Islet precursor cell (in vitro differentiated cells): ENCODE results near the gene ZNG1C.
"Not testable (repeated sequence)": the region's sequence is repeated elsewhere in the genome, so short reads cannot be mapped to it uniquely, and the experiment has no call there.

Experiments used
- DNase-seq: peaks from one replicate; pipeline ENCODE4 v3.0.0-alpha.2; 2018

ZNG1C gene

GRCh38 chr9:68241683-68242082 is at the start of gene ZNG1C:
TSS of gene ZNG1C (plus strand) at chr9:68241983. CDS start at chr9:68242032, 49 bp downstream.
- DNase-seq = not testable (repeated sequence)

DNA sequence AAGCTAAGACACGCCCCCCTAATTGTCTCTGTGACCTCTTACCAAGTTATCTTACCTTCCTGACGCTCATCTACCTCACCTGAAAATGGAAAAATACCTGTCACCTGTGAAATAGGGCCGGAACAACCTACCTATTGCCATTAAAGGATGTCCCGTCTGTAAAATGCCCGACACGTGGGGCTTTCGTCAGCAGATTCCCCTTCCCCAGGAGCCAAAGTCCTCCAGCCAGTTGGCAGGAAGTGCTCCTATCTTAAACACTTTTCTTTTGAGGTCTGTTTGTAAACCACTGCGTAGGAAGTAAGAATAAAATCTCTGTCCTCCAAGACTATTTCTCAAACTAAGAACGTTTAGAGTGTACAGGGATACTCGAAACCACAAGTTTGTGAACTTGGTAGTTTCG is 654 bp downstream of the ZNG1C start:
- not testable (repeated sequence) for DNase-seq

GRCh38 chr9:68281041-68281440 is 39.3 kb downstream of the ZNG1C start:
- DNase-seq = not testable (repeated sequence)

- not testable (repeated sequence) for DNase-seq
Measured at GRCh38 chr9:68302567-68302966, 60.8 kb downstream of the ZNG1C start, which contains the start of gene FOXD4L3. TSS of gene FOXD4L3 (plus strand) at chr9:68302867. CDS start at chr9:68302952, 85 bp downstream.

- not testable (repeated sequence) for DNase-seq
Measured at GRCh38 chr9:68303771-68304170, 62.0 kb downstream of the ZNG1C start.

DNA sequence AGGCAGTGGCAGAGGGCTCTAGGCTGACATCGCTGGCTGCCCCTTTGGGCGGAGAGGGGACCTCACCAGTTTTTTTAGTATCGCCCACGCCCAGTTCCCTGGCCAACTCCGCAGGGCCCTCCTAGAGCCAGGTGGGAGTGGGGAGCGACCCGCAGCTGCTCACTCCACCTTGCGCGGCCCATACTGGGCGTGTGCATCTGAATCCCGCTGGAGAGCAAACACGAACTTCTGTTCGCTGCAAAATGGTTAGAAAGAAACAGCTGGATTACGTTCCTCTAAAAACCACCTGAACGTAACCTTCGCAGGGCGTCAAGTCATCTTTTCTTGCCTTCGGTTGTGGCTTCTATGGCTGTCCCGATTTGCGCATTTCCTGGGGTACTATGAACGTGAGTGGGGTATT is 62.4 kb downstream of the ZNG1C start:
- not testable (repeated sequence) for DNase-seq

DNA sequence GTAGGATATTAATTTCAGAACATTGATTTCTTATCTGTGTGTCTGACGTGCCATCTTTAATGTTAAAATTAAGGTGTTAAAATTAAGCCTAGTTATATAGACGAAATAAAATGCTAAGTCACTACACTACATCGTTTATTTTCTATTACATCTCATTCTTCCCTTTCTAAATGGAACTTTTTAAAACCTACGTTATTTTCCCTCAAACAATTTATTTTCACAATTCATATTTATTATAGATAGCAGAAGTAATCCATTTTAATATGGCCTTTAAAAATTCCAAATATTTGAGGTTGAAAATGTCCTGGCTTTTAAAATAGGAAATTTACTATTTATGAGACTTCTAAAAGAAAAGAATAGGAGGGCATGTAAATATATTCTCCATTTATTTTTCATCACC is 63.0 kb downstream of the ZNG1C start:
- DNase-seq = not testable (repeated sequence)

- not testable (repeated sequence) for DNase-seq
Measured at GRCh38 chr9:68305680-68306285, 64.0 kb downstream of the ZNG1C start.

DNA sequence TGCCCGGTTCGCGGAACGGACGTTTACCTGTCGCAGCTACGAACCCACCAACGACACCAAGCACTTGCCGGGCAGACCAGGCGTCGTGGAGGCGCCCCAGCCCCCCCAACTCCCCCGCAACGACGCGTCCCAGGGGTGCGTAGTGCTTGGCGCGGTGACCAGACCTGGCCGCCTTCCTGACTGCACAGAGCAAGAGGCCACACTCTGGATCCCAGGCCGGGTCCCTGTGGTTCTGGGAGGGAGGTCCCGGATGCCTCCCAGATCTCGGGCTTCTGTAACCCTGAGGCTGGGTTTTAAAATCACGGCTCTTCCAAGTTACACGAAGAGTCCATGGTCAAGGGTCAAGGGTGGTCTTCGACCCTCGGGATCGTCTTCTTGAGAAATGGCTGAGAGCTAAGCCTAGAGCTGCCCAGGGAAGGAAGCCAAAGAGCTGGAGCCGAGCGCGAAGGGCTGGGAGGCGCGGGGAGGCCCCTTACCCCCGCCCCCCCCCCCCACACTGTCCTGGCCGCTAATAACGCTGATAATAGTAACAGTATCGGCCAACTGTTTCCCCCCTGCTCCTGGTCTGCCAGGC is 64.7 kb downstream of the ZNG1C start:
- DNase-seq = not testable (repeated sequence)

DNA sequence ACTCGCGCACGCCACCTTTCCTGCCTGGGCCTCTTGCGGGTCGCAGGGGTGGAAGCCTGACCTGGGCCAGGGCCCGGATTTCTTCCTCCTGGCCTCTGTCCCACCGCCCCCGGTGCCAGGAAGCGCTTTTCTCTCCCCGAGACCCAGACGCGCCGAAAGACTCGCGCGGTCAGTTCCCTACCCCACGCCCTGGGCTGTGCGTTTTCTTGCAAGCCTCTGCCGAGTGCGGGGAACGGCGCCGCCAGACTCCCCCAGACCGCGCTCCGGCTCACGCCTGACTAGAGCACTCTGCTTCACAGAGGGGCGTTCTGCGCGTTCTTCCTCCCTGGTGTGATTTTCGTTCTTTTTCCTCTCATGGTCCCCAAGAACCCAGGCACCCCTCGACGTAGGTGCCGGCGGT is 65.3 kb downstream of the ZNG1C start:
- not testable (repeated sequence) for DNase-seq

DNA sequence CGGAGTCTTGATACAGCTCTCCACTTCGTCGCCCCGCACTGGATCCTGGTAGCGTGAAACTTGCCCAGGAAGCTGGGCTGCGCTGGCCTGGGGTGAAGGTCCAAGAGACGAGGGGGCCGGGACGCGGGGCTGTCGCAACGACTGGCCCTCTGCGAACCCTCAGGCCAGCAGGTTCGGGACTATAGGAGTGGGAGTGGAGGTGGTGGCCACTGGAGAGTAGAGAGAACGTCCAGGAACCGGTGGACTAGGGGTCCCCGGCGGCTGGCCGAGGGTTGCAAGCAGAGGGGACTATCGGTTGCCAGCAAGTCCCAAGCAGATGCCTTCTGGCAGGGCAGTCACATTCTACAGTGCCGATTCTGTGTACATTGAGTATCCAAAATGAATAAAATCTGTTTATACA is 65.9 kb downstream of the ZNG1C start:
- DNase-seq = not testable (repeated sequence)

DNA sequence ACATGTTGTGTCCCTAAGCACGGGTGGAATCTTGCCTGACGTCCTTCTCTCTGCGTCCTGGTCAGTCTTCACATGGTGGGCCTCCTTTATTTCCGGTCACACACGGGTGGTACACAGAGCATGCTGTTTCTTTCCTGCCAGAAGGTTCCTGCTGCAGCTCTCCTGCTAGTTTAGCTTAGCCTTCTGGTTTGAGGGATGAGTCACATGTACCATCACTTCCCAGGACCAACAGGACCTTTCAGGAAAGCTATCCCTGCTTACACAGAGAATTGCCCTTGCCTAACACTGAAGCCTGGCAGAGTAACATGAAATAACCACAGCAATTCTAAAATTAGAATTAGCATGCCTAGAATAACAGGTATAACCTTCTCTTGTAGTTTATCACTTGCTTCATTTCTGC is 69.4 kb downstream of the ZNG1C start:
- not testable (repeated sequence) for DNase-seq

- DNase-seq = not testable (repeated sequence)
Measured at GRCh38 chr9:68318209-68318608, 76.4 kb downstream of the ZNG1C start.

- not testable (repeated sequence) for DNase-seq
Measured at GRCh38 chr9:68323749-68324148, 82.0 kb downstream of the ZNG1C start.

- not testable (repeated sequence) for DNase-seq
Measured at GRCh38 chr9:68324518-68324917, 82.7 kb downstream of the ZNG1C start.

GRCh38 chr9:68329106-68329505 is 87.3 kb downstream of the ZNG1C start:
- not testable (repeated sequence) for DNase-seq

DNA sequence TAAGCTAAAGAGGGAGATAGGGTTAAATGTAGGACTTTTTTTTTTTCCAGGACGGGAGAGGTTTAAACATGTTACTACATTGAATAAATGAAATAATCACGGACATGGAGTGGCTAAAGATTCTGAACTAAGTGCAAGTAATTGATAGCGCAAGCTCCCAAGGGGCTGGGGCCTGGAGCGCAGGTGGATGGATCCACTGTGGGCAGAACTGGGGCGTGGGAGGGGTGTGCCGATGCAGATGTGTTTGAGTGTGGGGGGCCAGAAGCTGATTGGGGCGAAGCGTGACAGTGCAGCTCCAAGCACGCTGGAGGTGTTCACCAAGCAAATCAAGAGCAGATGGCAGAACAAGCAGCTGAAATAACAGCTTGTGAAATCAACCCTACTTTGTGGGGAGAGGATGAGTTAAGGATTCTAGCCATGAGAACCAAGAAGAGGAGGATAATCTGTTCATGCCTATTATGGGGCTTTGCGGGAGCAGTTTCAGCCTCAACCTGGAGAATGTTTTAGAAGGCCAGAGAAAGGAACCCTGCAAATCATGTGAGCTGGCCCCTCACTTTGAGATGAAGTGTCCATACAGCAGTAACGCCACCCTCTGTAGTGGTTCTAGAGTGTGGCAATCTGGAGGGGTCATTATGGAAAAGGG is 88.9 kb downstream of the ZNG1C start:
- DNase-seq = not testable (repeated sequence)

DNA sequence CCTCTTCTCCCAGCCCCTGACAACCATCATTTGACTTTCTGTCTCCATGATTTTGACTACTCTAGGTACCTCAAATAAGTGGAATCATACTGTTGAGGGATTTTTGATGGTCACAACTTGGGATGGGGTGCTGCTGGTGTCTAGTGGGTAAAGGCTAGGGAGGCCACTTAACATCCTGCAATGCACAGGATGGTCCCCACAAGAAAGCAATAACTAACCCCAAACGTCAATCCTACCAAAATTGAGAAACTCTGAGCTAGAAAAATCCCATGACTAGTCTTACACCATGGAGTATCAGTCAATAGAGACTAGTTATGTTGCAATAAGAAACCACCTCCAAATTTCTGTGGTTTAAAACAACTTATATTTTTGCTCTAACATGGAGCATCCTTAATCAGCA is 90.3 kb downstream of the ZNG1C start:
- not testable (repeated sequence) for DNase-seq

DNA sequence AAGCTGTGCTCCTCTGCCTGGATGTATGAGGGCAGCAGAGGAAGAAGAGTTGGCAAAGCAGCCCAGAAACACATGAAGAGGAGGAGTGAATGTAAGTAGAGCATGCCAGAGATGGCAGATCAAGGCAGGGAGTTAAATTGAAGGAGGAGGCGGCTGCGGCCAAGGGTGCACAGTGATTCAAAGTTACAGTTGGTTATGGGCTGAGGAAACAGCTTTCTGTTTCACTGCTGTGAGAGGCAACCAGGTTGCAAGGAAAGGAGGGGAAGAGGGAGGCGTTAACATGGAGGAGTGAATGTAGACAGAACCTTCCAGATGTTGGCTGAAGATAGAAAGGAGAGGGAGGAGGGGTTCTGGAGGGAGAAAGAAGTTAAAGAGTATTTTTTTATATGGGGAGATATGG is 94.2 kb downstream of the ZNG1C start:
- not testable (repeated sequence) for DNase-seq

GRCh38 chr9:68336639-68337339 is 95.0 kb downstream of the ZNG1C start:
- not testable (repeated sequence) for DNase-seq

DNA sequence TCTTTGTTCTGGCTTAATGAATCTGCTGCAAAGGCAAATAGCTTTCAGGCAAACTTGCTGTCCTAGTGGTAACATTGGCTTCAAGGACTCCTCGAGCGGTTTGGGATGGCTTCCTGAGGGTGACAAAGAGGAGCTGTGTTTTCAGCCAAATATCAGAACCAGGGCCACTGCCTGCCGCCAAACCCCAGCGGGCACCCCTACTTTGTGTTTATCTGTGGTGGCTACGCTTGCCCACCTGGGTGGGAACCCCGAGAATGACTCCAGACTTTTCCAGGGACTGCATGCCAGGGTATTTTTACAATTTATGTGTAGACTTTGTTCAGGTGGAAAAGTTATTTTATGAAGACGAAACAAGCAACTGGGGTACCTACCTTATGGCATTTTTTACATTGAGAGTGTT is 96.2 kb downstream of the ZNG1C start:
- DNase-seq = not testable (repeated sequence)

GRCh38 chr9:68342265-68343025 is 100.7 kb downstream of the ZNG1C start:
- not testable (repeated sequence) for DNase-seq

GRCh38 chr9:68343242-68343641 is 101.5 kb downstream of the ZNG1C start:
- DNase-seq = not testable (repeated sequence)
